Lower leg skin (tissue), 4 donors: ENCODE results near the gene POLD3. TPM values are rescaled to one million over a fixed set of nuclear protein-coding genes. Genes with fewer than 3 reads are reported as not detected.
A peak's percentile ranks its signal among the peaks of the same experiment; 100 is the strongest.

Experiments
- DNase-seq, 2 donors: peaks; one replicate each; pipeline ENCODE4 v3.0.0-alpha.2; 2019; ENCODE audit warnings: low spot score in 2 of 2
- H3K4me3 ChIP-seq: fragments of 200-600 bp; sonication (generic); 2 replicates; pipeline ENCODE4 v1.5.1; 2017; ENCODE audit warnings: mild to moderate bottlenecking, low read depth; ENCODE audit not compliant: poor library complexity, severe bottlenecking
- CTCF ChIP-seq, 3 donors: fragments of 450-650 bp; IDR thresholded peaks; one replicate each; pipeline ENCODE4 v1.5.1; 2016; ENCODE audit warnings: antibody characterized with exemption in 3 of 3, mild to moderate bottlenecking in 3 of 3, moderate library complexity in 2 of 3
- POLR2A ChIP-seq, 2 donors: fragments of 450-650 bp; IDR thresholded peaks; one replicate each; pipeline ENCODE4 v1.6.1; 2016 to 2017; ENCODE audit warnings: antibody characterized with exemption in 2 of 2, mild to moderate bottlenecking in 1 of 2, moderate library complexity in 1 of 2
- WGBS, 2 donors: methylation state at CpG; one replicate each; pipeline ENCODE4 v1.1.5; 2018; 5-methylcytosine and 5-hydroxymethylcytosine counted together
- intact Hi-C: fragments of 100-400 bp; cut with DNase I; formaldehyde crosslinking; loops from one replicate; pipeline ENCODE4 v1.15.0; 2023; ENCODE audit warnings: low total_unique reads
- total RNA-seq, 4 donors: library from RNA; depleted of rRNA; stranded (reverse); fragments of >200 nt; gene quantifications; one replicate each; pipeline ENCODE4 v1.1.0, GENCODE V29; 2016

Gene POLD3
- total RNA-seq, 4 donors from 2014 or later = 7.0 to 18.8 (median 9.4) TPM

GRCh38 chr11:74570266-74571061 lies 21.9 kb upstream of the POLD3 start:
- no peak overlapping the region for H3K4me3 ChIP-seq

GRCh38 chr11:74571062-74571399 lies 21.4 kb upstream of the POLD3 start:
- no peak for DNase-seq
- 79 to 82% methylated on average over 2 of the region's 2 CpGs for WGBS, 2 donors
- TF ChIP-seq CTCF (IDR thresholded peaks at IDR 0.05) = no peak
- no peak for TF ChIP-seq POLR2A (IDR thresholded peaks at IDR 0.05)
- H3K4me3 ChIP-seq = no peak overlapping the region
- intact Hi-C loops = loop anchor here (5.0 to 10.0 kb wide), 2 partner anchors 119 to 316 kb away; no protein-coding TSS in a partner anchor

More at GRCh38 chr11:74570266-74571061, 21.9 kb upstream of the POLD3 start:
- peak in 1 of 2 donors; percentile 23 for DNase-seq
- 63 to 64% methylated on average over 8 of the region's 8 CpGs for WGBS, 2 donors
- TF ChIP-seq POLR2A (IDR thresholded peaks at IDR 0.05) (no peak), CTCF (IDR thresholded peaks at IDR 0.05) (peak in 1 of 3 donors; percentile 48)
- intact Hi-C loops = loop anchor here (5.0 to 10.0 kb wide), 2 partner anchors 118 to 316 kb away; no protein-coding TSS in a partner anchor

- intact Hi-C loops = loop anchor here (5.0 to 10.0 kb wide), 2 partner anchors 120 to 318 kb away; no protein-coding TSS in a partner anchor
- WGBS, 2 donors = 77 to 78% methylated on average over 4 of the region's 4 CpGs
- H3K4me3 ChIP-seq = no peak overlapping the region
- DNase-seq = no peak
- TF ChIP-seq CTCF (IDR thresholded peaks at IDR 0.05) (no peak), POLR2A (IDR thresholded peaks at IDR 0.05) (no peak)
Measured at GRCh38 chr11:74572349-74572748, 20.0 kb upstream of the POLD3 start.

- no peak overlapping the region for H3K4me3 ChIP-seq
- DNase-seq = no peak
- WGBS, 2 donors = 78 to 81% methylated on average over 6 of the region's 6 CpGs
- intact Hi-C loops = loop anchor here (5.0 to 10.0 kb wide), 2 partner anchors 122 to 320 kb away; no protein-coding TSS in a partner anchor
- no peak for TF ChIP-seq POLR2A (IDR thresholded peaks at IDR 0.05)
- no peak for TF ChIP-seq CTCF (IDR thresholded peaks at IDR 0.05)
Measured at GRCh38 chr11:74574563-74574962, 17.8 kb upstream of the POLD3 start.

GRCh38 chr11:74575999-74576398 lies 16.4 kb upstream of the POLD3 start:
- intact Hi-C loops = loop anchor here (10.0 kb wide), 1 partner anchor 321 kb away; no protein-coding TSS in a partner anchor
- 96 to 97% methylated on average over 3 of the region's 3 CpGs for WGBS, 2 donors
- no peak for DNase-seq
- H3K4me3 ChIP-seq = no peak overlapping the region
- TF ChIP-seq POLR2A (IDR thresholded peaks at IDR 0.05) (no peak), CTCF (IDR thresholded peaks at IDR 0.05) (no peak)
